HUES6 (cell line): ENCODE data around the gene TBKBP1.

Source experiments
- H3K27ac ChIP-seq: 2 replicates; pipeline ENCODE4 v1.7.0; 2013; ENCODE audit warnings: low read depth, mild to moderate bottlenecking, low read length, inconsistent platforms
- H3K27me3 ChIP-seq: 2 replicates; pipeline ENCODE4 v1.6.1; 2013; ENCODE audit warnings: low read length; ENCODE audit not compliant: control insufficient read depth, insufficient read depth
- H3K36me3 ChIP-seq: 2 replicates; pipeline ENCODE4 v1.6.1; 2013; ENCODE audit warnings: low read length; ENCODE audit not compliant: control insufficient read depth, insufficient read depth
- H3K4me1 ChIP-seq: 2 replicates; pipeline ENCODE4 v1.6.1; 2013; ENCODE audit warnings: low read length; ENCODE audit not compliant: control insufficient read depth, insufficient read depth
- H3K4me3 ChIP-seq: 2 replicates; pipeline ENCODE4 v1.5.1; 2013; ENCODE audit warnings: low read depth, low read length
- H3K9ac ChIP-seq: one replicate; pipeline ENCODE4 v1.6.1; 2013; ENCODE audit warnings: mild to moderate bottlenecking, low read length
- H3K9me3 ChIP-seq: 2 replicates; pipeline ENCODE4 v1.6.1; 2013; ENCODE audit warnings: low read depth, low read length; ENCODE audit not compliant: control insufficient read depth, insufficient read depth

TBKBP1 gene

GRCh38 chr17:47751471-47751870 is 57.5 kb downstream of the TBKBP1 start:
- H3K36me3 ChIP-seq = no peaks in the 10 kb centered on the region

GRCh38 chr17:47757386-47757785 is 63.4 kb downstream of the TBKBP1 start:
- Histone ChIP-seq H3K4me3 (no peak overlapping the region), H3K27me3 (peaks cover 18% of the 10 kb centered on the region), H3K9ac (no peak overlapping the region), H3K36me3 (no peaks in the 10 kb centered on the region), H3K27ac (no peak overlapping the region), H3K4me1 (no peaks in the 10 kb centered on the region), H3K9me3 (no peaks in the 10 kb centered on the region)

More at GRCh38 chr17:47751471-47751870, 57.5 kb downstream of the TBKBP1 start:
- H3K4me1 ChIP-seq = no peaks in the 10 kb centered on the region
- no peak overlapping the region for H3K9ac ChIP-seq
- H3K27me3 ChIP-seq = no peaks in the 10 kb centered on the region; the same call in 1 of the 2 replicates
- no peak overlapping the region for H3K4me3 ChIP-seq
- H3K27ac ChIP-seq = no peak overlapping the region
- H3K9me3 ChIP-seq = no peaks in the 10 kb centered on the region

- Histone ChIP-seq H3K4me3 (no peak overlapping the region), H3K4me1 (no peaks in the 10 kb centered on the region), H3K27ac (no peak overlapping the region), H3K27me3 (peaks cover 18% of the 10 kb centered on the region), H3K36me3 (no peaks in the 10 kb centered on the region), H3K9me3 (no peaks in the 10 kb centered on the region), H3K9ac (no peak overlapping the region)
Measured at GRCh38 chr17:47760409-47761140, 66.6 kb downstream of the TBKBP1 start.
